ENCODE results near the gene HECW1.

The HECW1 gene

GRCh38 chr7:43552122-43552521, 439.7 kb downstream of the HECW1 start:
- TF ChIP-seq, protein P1, sequence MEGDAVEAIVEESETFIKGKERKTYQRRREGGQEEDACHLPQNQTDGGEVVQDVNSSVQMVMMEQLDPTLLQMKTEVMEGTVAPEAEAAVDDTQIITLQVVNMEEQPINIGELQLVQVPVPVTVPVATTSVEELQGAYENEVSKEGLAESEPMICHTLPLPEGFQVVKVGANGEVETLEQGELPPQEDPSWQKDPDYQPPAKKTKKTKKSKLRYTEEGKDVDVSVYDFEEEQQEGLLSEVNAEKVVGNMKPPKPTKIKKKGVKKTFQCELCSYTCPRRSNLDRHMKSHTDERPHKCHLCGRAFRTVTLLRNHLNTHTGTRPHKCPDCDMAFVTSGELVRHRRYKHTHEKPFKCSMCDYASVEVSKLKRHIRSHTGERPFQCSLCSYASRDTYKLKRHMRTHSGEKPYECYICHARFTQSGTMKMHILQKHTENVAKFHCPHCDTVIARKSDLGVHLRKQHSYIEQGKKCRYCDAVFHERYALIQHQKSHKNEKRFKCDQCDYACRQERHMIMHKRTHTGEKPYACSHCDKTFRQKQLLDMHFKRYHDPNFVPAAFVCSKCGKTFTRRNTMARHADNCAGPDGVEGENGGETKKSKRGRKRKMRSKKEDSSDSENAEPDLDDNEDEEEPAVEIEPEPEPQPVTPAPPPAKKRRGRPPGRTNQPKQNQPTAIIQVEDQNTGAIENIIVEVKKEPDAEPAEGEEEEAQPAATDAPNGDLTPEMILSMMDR (conservative IDR thresholded peaks at IDR 0.05; ENCODE audit: low read length), result no peak
- no peak for TF ChIP-seq EZH2phosphoT487 (IDR thresholded peaks at IDR 0.05; ENCODE audit: borderline replicate concordance)
- Histone ChIP-seq H3K79me2 (ENCODE audit: insufficient read depth, low read length) (no peaks in the 10 kb centered on the region), H3K9ac (ENCODE audit: low read depth, low read length, poor library complexity, severe bottlenecking) (no peak overlapping the region), H3K36me3 (ENCODE audit: insufficient read depth, low read length) (no peaks in the 10 kb centered on the region), H4K20me1 (ENCODE audit: insufficient read depth, low read length, poor library complexity, severe bottlenecking) (no peaks in the 10 kb centered on the region), H3K9me3 (ENCODE audit: insufficient read depth, low read depth, low read length) (no peaks in the 10 kb centered on the region), H3K27me3 (ENCODE audit: insufficient read depth, low read length, poor library complexity, severe bottlenecking) (no peaks in the 10 kb centered on the region), H3K4me3 (ENCODE audit: low read length, poor library complexity, severe bottlenecking) (no peak overlapping the region), H3K4me1 (ENCODE audit: insufficient read depth, low read length, poor library complexity, severe bottlenecking) (peaks cover 16% of the 10 kb centered on the region), H2AFZ (ENCODE audit: low read length) (no peak overlapping the region), H3K4me2 (ENCODE audit: low read depth, low read length, poor library complexity, severe bottlenecking) (no peak overlapping the region), H3K9me2 (replicated peaks; ENCODE audit: low read depth, low read length) (no peaks in the 10 kb centered on the region), H3F3A (ENCODE audit: low read depth) (no peaks in the 10 kb centered on the region)

DNA sequence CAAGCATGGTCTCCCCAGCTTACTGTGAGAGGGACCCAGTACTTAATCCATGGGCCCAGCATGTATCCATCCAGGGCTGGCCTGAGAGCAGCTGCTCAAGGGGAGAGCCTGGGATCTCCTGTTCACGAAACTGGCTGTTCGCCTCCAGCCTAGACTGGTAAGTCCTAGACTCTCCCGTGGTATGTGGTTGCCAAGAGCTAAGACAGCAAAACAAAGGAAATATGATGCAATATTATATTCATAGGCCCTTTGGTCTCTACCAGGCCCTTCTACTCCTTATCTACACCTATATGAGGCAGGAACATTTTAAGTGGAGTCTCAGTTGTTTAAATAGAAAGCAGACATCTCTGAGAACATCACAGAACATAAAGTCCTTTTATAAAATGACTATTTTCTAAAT, 441.6 kb downstream of the HECW1 start:
- Histone ChIP-seq H2AFZ (ENCODE audit: low read length) (peak overlapping the region; percentile 53), H3F3A (ENCODE audit: low read depth) (no peaks in the 10 kb centered on the region), H3K4me1 (ENCODE audit: insufficient read depth, low read length, poor library complexity, severe bottlenecking) (peaks cover 20% of the 10 kb centered on the region), H3K4me3 (ENCODE audit: low read length, poor library complexity, severe bottlenecking) (no peak overlapping the region), H3K36me3 (ENCODE audit: insufficient read depth, low read length) (no peaks in the 10 kb centered on the region), H3K9me3 (ENCODE audit: insufficient read depth, low read depth, low read length) (no peaks in the 10 kb centered on the region), H3K4me2 (ENCODE audit: low read depth, low read length, poor library complexity, severe bottlenecking) (peak overlapping the region; percentile 22), H3K9me2 (replicated peaks; ENCODE audit: low read depth, low read length) (no peaks in the 10 kb centered on the region), H4K20me1 (ENCODE audit: insufficient read depth, low read length, poor library complexity, severe bottlenecking) (no peaks in the 10 kb centered on the region), H3K27me3 (ENCODE audit: insufficient read depth, low read length, poor library complexity, severe bottlenecking) (no peaks in the 10 kb centered on the region), H3K79me2 (ENCODE audit: insufficient read depth, low read length) (no peaks in the 10 kb centered on the region), H3K9ac (ENCODE audit: low read depth, low read length, poor library complexity, severe bottlenecking) (peak overlapping the region; percentile 7)
- TF ChIP-seq EZH2phosphoT487 (IDR thresholded peaks at IDR 0.05; ENCODE audit: borderline replicate concordance), result no peak
- TF ChIP-seq, protein P1 (conservative IDR thresholded peaks at IDR 0.05; ENCODE audit: low read length), result no peak

- H3K4me3 ChIP-seq (ENCODE audit: low read length, poor library complexity, severe bottlenecking), result no peak overlapping the region
- H3K9ac ChIP-seq (ENCODE audit: low read depth, low read length, poor library complexity, severe bottlenecking), result no peak overlapping the region
- H3K9me3 ChIP-seq (ENCODE audit: insufficient read depth, low read depth, low read length), result no peaks in the 10 kb centered on the region
- H3K9me2 ChIP-seq (replicated peaks; ENCODE audit: low read depth, low read length), result no peaks in the 10 kb centered on the region
- TF ChIP-seq, protein P1 (conservative IDR thresholded peaks at IDR 0.05; ENCODE audit: low read length), result no peak
- no peak for TF ChIP-seq EZH2phosphoT487 (IDR thresholded peaks at IDR 0.05; ENCODE audit: borderline replicate concordance)
- H3K36me3 ChIP-seq (ENCODE audit: insufficient read depth, low read length), result no peaks in the 10 kb centered on the region
- no peaks in the 10 kb centered on the region for H3K79me2 ChIP-seq (ENCODE audit: insufficient read depth, low read length)
- H2AFZ ChIP-seq (ENCODE audit: low read length), result 0 out of 2 replicates have a peak overlapping the region, but pooled peaks have one; percentile 53
- no peaks in the 10 kb centered on the region for H4K20me1 ChIP-seq (ENCODE audit: insufficient read depth, low read length, poor library complexity, severe bottlenecking)
- H3K27me3 ChIP-seq (ENCODE audit: insufficient read depth, low read length, poor library complexity, severe bottlenecking), result no peaks in the 10 kb centered on the region
- H3F3A ChIP-seq (ENCODE audit: low read depth), result no peaks in the 10 kb centered on the region
- H3K4me2 ChIP-seq (ENCODE audit: low read depth, low read length, poor library complexity, severe bottlenecking), result peak overlapping the region; percentile 22
- peaks cover 20% of the 10 kb centered on the region for H3K4me1 ChIP-seq (ENCODE audit: insufficient read depth, low read length, poor library complexity, severe bottlenecking)
Observed at GRCh38 chr7:43554423-43554822, 442.0 kb downstream of the HECW1 start.
